Vagina (tissue), 2 donors: ENCODE measurements around the gene ZNF135.

Experiments
- CTCF ChIP-seq, 3 experiments: fragments of 450-650 bp in 2 of 3; fragments of 200-600 bp in 1 of 3; sonication (generic) in 1 of 3; IDR thresholded peaks; one replicate each; pipeline ENCODE4 v1.5.1; 2017 to 2019; ENCODE audit warnings: antibody characterized with exemption in 3 of 3, mild to moderate bottlenecking in 2 of 3, moderate library complexity in 2 of 3
- POLR2A ChIP-seq, 2 donors: fragments of 450-650 bp; IDR thresholded peaks; one replicate each; pipeline ENCODE4 v1.6.1; 2017; ENCODE audit warnings: antibody characterized with exemption in 2 of 2, mild to moderate bottlenecking in 2 of 2, moderate library complexity in 2 of 2
- POLR2AphosphoS5 ChIP-seq, 2 donors: sonication (generic); formaldehyde crosslinking; IDR thresholded peaks; one replicate each; pipeline ENCODE4 v1.9.0; 2017; ENCODE audit warnings: antibody characterized with exemption in 2 of 2, mild to moderate bottlenecking in 2 of 2, low read depth in 1 of 2; ENCODE audit not compliant: insufficient read depth in 1 of 2

- TF ChIP-seq POLR2A (IDR thresholded peaks at IDR 0.05): no peak
- TF ChIP-seq CTCF (IDR thresholded peaks at IDR 0.05): no peak
- TF ChIP-seq POLR2AphosphoS5 (IDR thresholded peaks at IDR 0.05; ENCODE audit: insufficient read depth in 1 of 2, low read depth in 1 of 2): no peak
These were observed 3.9 kb upstream of the ZNF135 start for GRCh38 chr19:58054901-58055874.
